ENCODE data around the gene HPSE2. TPM values are rescaled to one million over a fixed set of nuclear protein-coding genes. Genes with fewer than 3 reads are reported as not detected.
A peak's percentile ranks its signal among the peaks of the same experiment; 100 is the strongest.

Gene HPSE2
- total RNA-seq, 1 donor from 2014 or later = not detected

- DNase-seq = no peak
- intact Hi-C loops (cut with DNase I) = no loop called here
- ATAC-seq (ENCODE audit: poor library complexity) = no peak
Measured at GRCh38 chr10:98423691-98424120, 811.9 kb downstream of the HPSE2 start.

GRCh38 chr10:98422182-98422581 is 813.5 kb downstream of the HPSE2 start:
- intact Hi-C loops (cut with DNase I) = no loop called here
- DNase-seq = no peak
- no peak for ATAC-seq (ENCODE audit: poor library complexity)

- ATAC-seq (ENCODE audit: poor library complexity) (peak; percentile 78), DNase-seq (no peak)
- intact Hi-C loops (cut with DNase I) = no loop called here
Measured at GRCh38 chr10:98420786-98421185, 814.9 kb downstream of the HPSE2 start.

- intact Hi-C loops (cut with DNase I) = no loop called here
- ATAC-seq (ENCODE audit: poor library complexity) = no peak
Measured at GRCh38 chr10:98419469-98420261, 816.0 kb downstream of the HPSE2 start.

GRCh38 chr10:98418665-98419468 is 816.8 kb downstream of the HPSE2 start:
- intact Hi-C loops (cut with DNase I) = no loop called here
- no peak for ATAC-seq (ENCODE audit: poor library complexity)
- no peak for DNase-seq

More at GRCh38 chr10:98419469-98420261, 816.0 kb downstream of the HPSE2 start:
- DNase-seq = no peak

GRCh38 chr10:98417973-98418664 is 817.5 kb downstream of the HPSE2 start:
- DNase-seq (no peak), ATAC-seq (ENCODE audit: poor library complexity) (no peak)
- intact Hi-C loops (cut with DNase I) = no loop called here

- intact Hi-C loops (cut with DNase I) = no loop called here
- DNase-seq = no peak
- ATAC-seq (ENCODE audit: poor library complexity) = no peak
Measured at GRCh38 chr10:98417481-98417959, 818.1 kb downstream of the HPSE2 start.

- intact Hi-C loops (cut with DNase I) = no loop called here
- ATAC-seq (ENCODE audit: poor library complexity) = no peak
- no peak for DNase-seq
Measured at GRCh38 chr10:98416606-98417388, 818.9 kb downstream of the HPSE2 start.

GRCh38 chr10:98415731-98416119 is 819.9 kb downstream of the HPSE2 start:
- DNase-seq (no peak), ATAC-seq (ENCODE audit: poor library complexity) (no peak)
- intact Hi-C loops (cut with DNase I) = no loop called here

GRCh38 chr10:98414932-98415730 is 820.5 kb downstream of the HPSE2 start, which contains the start of gene PYROXD2:
PYROXD2 (minus strand) TSS chr10:98415182; CDS start chr10:98415135, 47 bp downstream.
- peak; percentile 94 for DNase-seq
- intact Hi-C loops (cut with DNase I) = no loop called here
- peak; percentile 94 for ATAC-seq (ENCODE audit: poor library complexity)

GRCh38 chr10:98414578-98414931 is 821.1 kb downstream of the HPSE2 start:
- ATAC-seq (ENCODE audit: poor library complexity) (peak; percentile 3), DNase-seq (no peak)
- intact Hi-C loops (cut with DNase I) = no loop called here

- ATAC-seq (ENCODE audit: poor library complexity) (no peak), DNase-seq (no peak)
- intact Hi-C loops (cut with DNase I) = no loop called here
Measured at GRCh38 chr10:98411768-98412167, 823.9 kb downstream of the HPSE2 start.

GRCh38 chr10:98411166-98411565 is 824.5 kb downstream of the HPSE2 start:
- ATAC-seq (ENCODE audit: poor library complexity) (no peak), DNase-seq (no peak)
- intact Hi-C loops (cut with DNase I) = no loop called here

- ATAC-seq (ENCODE audit: poor library complexity) = no peak
Measured at GRCh38 chr10:98410759-98411158, 824.9 kb downstream of the HPSE2 start.

GRCh38 chr10:98410135-98410743 is 825.4 kb downstream of the HPSE2 start:
- ATAC-seq (ENCODE audit: poor library complexity) (no peak), DNase-seq (no peak)
- intact Hi-C loops (cut with DNase I) = no loop called here

More at GRCh38 chr10:98410759-98411158, 824.9 kb downstream of the HPSE2 start:
- intact Hi-C loops (cut with DNase I) = no loop called here
- DNase-seq = no peak

GRCh38 chr10:98408799-98409198 is 826.9 kb downstream of the HPSE2 start:
- no peak for ATAC-seq (ENCODE audit: poor library complexity)
- intact Hi-C loops (cut with DNase I) = no loop called here
- DNase-seq = no peak

GRCh38 chr10:98407744-98408241 is 827.9 kb downstream of the HPSE2 start:
- no peak for ATAC-seq (ENCODE audit: poor library complexity)
- no peak for DNase-seq

More at GRCh38 chr10:98407744-98408241, 827.9 kb downstream of the HPSE2 start:
- intact Hi-C loops (cut with DNase I) = no loop called here

Measured in Right ventricle myocardium superior (tissue), 1 donor.